CD14-positive monocyte (primary cell): ENCODE data around the gene MAP4K3. TPM values are rescaled to one million over a fixed set of nuclear protein-coding genes. Genes with fewer than 3 reads are reported as not detected.

ENCODE experiments used
- DNase-seq, 3 donors: peaks; one replicate each; pipeline ENCODE4 v3.0.0-alpha.2; 2011 to 2022
- H2AFZ ChIP-seq: 2 replicates; pipeline ENCODE4 v1.6.0; 2012; ENCODE audit warnings: mild to moderate bottlenecking, low read depth, low read length, inconsistent platforms; ENCODE audit not compliant: insufficient read depth, poor library complexity, severe bottlenecking
- H3K27ac ChIP-seq, 2 donors: 1 replicate in 1 of 2; 2 replicates in 1 of 2; pipeline ENCODE4 v1.5.1; 2012 to 2013; ENCODE audit warnings: low read length in 2 of 2, control low read depth in 1 of 2, inconsistent platforms in 1 of 2, low read depth in 1 of 2, mild to moderate bottlenecking in 1 of 2
- H3K27me3 ChIP-seq, 2 donors: one replicate each; pipeline versions ENCODE4 v1.6.0 to v1.6.1; 2011 to 2013; ENCODE audit warnings: low read length in 2 of 2; ENCODE audit not compliant: control insufficient read depth in 2 of 2, insufficient read depth in 2 of 2
- H3K36me3 ChIP-seq, 2 donors: replicated peaks in 1 of 2; 1 replicate in 1 of 2; 2 replicates in 1 of 2; pipeline versions ENCODE4 v1.5.1 to v1.6.1; 2012 to 2013; ENCODE audit warnings: low read length in 2 of 2, control low read depth in 1 of 2, inconsistent platforms in 1 of 2, mild to moderate bottlenecking in 1 of 2; ENCODE audit not compliant: insufficient read depth in 2 of 2, control insufficient read depth in 1 of 2
- H3K4me1 ChIP-seq, 2 donors: 1 replicate in 1 of 2; 2 replicates in 1 of 2; pipeline versions ENCODE4 v1.5.1 to v1.6.1; 2012 to 2013; ENCODE audit warnings: low read length in 2 of 2, control low read depth in 1 of 2, inconsistent platforms in 1 of 2, mild to moderate bottlenecking in 1 of 2, moderate library complexity in 1 of 2; ENCODE audit not compliant: insufficient read depth in 2 of 2, control insufficient read depth in 1 of 2
- H3K4me2 ChIP-seq: replicated peaks from 2 replicates; pipeline ENCODE3; 2012; ENCODE audit warnings: low read length, moderate library complexity, mild to moderate bottlenecking; ENCODE audit not compliant: poor library complexity, severe bottlenecking; ENCODE audit errors: extremely low read depth
- H3K4me3 ChIP-seq, 3 experiments: fragments of 200-600 bp in 1 of 3; sonication (generic) in 1 of 3; replicated peaks in 1 of 3; 1 replicate in 2 of 3; 2 replicates in 1 of 3; pipeline ENCODE4 v1.5.1; 2011 to 2013; ENCODE audit warnings: low read length in 3 of 3, mild to moderate bottlenecking in 3 of 3, control low read depth in 2 of 3, low read depth in 2 of 3, inconsistent platforms in 1 of 3, moderate library complexity in 1 of 3
- H3K79me2 ChIP-seq: 2 replicates; pipeline ENCODE4 v1.6.0; 2012; ENCODE audit warnings: mild to moderate bottlenecking, control low read depth, inconsistent platforms, low read length, moderate library complexity; ENCODE audit not compliant: insufficient read depth
- H3K9ac ChIP-seq: 2 replicates; pipeline ENCODE4 v1.6.0; 2017; ENCODE audit warnings: low read length, mild to moderate bottlenecking; ENCODE audit not compliant: insufficient read depth, poor library complexity, severe bottlenecking
- H3K9me3 ChIP-seq, 2 donors: replicated peaks in 1 of 2; 1 replicate in 1 of 2; 2 replicates in 1 of 2; pipeline versions ENCODE4 v1.5.1 to v1.6.1; 2012 to 2013; ENCODE audit warnings: low read length in 2 of 2, control low read depth in 1 of 2; ENCODE audit not compliant: control insufficient read depth in 1 of 2, insufficient read depth in 1 of 2
- H4K20me1 ChIP-seq: 2 replicates; pipeline ENCODE4 v1.6.0; 2012; ENCODE audit warnings: mild to moderate bottlenecking, low read length, control low read depth, moderate library complexity; ENCODE audit not compliant: insufficient read depth
- H3K27ac Mint-ChIP-seq, 7 donors: one replicate each; pipeline ENCODE4 v1.8.0; 2020; ENCODE audit warnings: mild to moderate bottlenecking in 7 of 7, mixed read lengths in 7 of 7, moderate library complexity in 6 of 7, inconsistent platforms in 2 of 7
- H3K27me3 Mint-ChIP-seq, 3 donors: one replicate each; pipeline ENCODE4 v1.8.0; 2021 to 2022; ENCODE audit warnings: low read depth in 3 of 3, mild to moderate bottlenecking in 3 of 3, mixed read lengths in 3 of 3, moderate library complexity in 3 of 3, inconsistent platforms in 1 of 3
- H3K36me3 Mint-ChIP-seq, 2 donors: one replicate each; pipeline ENCODE4 v1.8.0; 2020; ENCODE audit warnings: mixed read lengths in 2 of 2, inconsistent platforms in 1 of 2, mild to moderate bottlenecking in 1 of 2
- H3K4me1 Mint-ChIP-seq: one replicate; pipeline ENCODE4 v1.8.0; 2020; ENCODE audit warnings: mild to moderate bottlenecking, mixed read lengths
- H3K4me3 Mint-ChIP-seq, 2 donors: one replicate each; pipeline ENCODE4 v1.8.0; 2020; ENCODE audit warnings: mild to moderate bottlenecking in 2 of 2, mixed read lengths in 2 of 2, moderate library complexity in 1 of 2
- H3K9me3 Mint-ChIP-seq, 7 donors: one replicate each; pipeline ENCODE4 v1.8.0; 2020 to 2022; ENCODE audit warnings: mixed read lengths in 7 of 7, mild to moderate bottlenecking in 6 of 7, moderate library complexity in 6 of 7, inconsistent platforms in 2 of 7
- WGBS: methylation state at CpG from one replicate; pipeline ENCODE4 v1.1.5; 2013; ENCODE audit warnings: missing lambda C conversion rate; ENCODE audit not compliant: insufficient coverage; 5-methylcytosine and 5-hydroxymethylcytosine counted together
- intact Hi-C, 2 donors: fragments of 100-400 bp; cut with micrococcal nuclease; formaldehyde crosslinking; loops; one replicate each; pipeline versions ENCODE4 v1.15.0 to v1.15.1; 2023
- polyA plus RNA-seq, 3 donors: library from polyadenylated mRNA; depleted of rRNA in 1 of 3; unstranded in 2 of 3; stranded (reverse) in 1 of 3; fragments of 300-500 nt in 2 of 3; fragments of >200 nt in 1 of 3; fragmentation: Illumina TruSeq in 2 of 3; gene quantifications; 1 replicate in 2 of 3; 2 replicates in 1 of 3; pipeline ENCODE4 v1.2.3, GENCODE V29; 2012 to 2021
- TF ChIP-seq, protein P1 (sequence below): fragments of 200-600 bp; IDR thresholded peaks from one replicate; pipeline ENCODE4 v1.8.0; 2022; ENCODE audit warnings: antibody characterized with exemption, mild to moderate bottlenecking

The MAP4K3 gene
- polyA plus RNA-seq, 3 donors: 1.0 to 8.0 (median 4.0) TPM

DNA sequence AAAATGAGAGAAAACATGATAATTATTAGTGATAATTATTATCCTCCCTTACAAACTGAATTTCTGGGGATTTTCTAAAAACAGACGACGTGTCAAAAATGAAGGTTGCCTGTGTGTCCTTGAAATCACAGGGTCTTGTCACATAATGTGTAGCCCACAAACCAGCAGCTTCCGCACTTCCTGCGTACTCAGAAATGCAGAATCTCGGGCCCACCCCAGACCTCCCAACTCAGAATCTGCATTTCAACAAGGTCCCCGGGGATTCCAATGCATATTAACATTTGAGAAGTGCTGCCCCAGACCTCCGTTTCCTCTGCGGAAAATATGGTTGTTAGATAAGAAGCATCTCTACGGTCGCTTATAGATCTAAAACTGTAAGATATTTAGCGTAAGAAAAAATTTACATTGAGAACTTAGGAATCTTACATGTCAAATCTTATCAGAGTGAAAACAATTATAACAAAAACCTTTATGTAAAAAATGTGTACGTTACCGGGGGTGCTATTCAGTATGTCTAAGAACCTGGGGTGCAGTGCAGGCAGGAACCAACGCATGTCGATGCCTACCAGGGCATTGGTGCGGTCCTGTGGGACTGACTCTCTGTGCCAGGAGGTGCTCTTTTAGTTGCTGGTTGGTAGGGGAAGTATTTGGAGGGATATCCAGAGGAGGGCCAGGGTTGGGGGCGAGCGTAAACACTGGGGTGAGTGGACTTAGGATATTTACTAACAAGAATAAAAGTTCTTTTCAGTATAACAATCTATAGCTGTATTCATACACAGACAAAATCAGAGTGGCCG, 208.5 kb downstream of the MAP4K3 start:
- WGBS: 0% methylated on average over 4 of the region's 19 CpGs
- Histone ChIP-seq H3K27ac (no peak overlapping the region), H4K20me1 (no peaks in the 10 kb centered on the region), H3K9ac (peak overlapping the region; percentile 22), H3K36me3 (no peaks in the 10 kb centered on the region), H3K4me3 (peak overlapping the region; percentile 5 to 62 (median 21)), H2AFZ (peak overlapping the region; percentile 84), H3K9me3 (no peaks in the 10 kb centered on the region), H3K4me1 (peaks cover 5 to 10% of the 10 kb centered on the region in 2 donors), H3K27me3 (no peaks in the 10 kb centered on the region), H3K79me2 (no peaks in the 10 kb centered on the region), H3K4me2 (peak overlapping the region; percentile 67)
- Mint-ChIP-seq H3K27me3 (peaks cover 0 to 2% (median 0%) of the 10 kb centered on the region in 3 donors), H3K4me3 (peak overlapping the region; percentile 74 to 90), H3K9me3 (no peaks in the 10 kb centered on the region), H3K36me3 (no peaks in the 10 kb centered on the region), H3K27ac (no peak overlapping the region), H3K4me1 (peaks cover 11% of the 10 kb centered on the region)
- TF ChIP-seq, protein P1, sequence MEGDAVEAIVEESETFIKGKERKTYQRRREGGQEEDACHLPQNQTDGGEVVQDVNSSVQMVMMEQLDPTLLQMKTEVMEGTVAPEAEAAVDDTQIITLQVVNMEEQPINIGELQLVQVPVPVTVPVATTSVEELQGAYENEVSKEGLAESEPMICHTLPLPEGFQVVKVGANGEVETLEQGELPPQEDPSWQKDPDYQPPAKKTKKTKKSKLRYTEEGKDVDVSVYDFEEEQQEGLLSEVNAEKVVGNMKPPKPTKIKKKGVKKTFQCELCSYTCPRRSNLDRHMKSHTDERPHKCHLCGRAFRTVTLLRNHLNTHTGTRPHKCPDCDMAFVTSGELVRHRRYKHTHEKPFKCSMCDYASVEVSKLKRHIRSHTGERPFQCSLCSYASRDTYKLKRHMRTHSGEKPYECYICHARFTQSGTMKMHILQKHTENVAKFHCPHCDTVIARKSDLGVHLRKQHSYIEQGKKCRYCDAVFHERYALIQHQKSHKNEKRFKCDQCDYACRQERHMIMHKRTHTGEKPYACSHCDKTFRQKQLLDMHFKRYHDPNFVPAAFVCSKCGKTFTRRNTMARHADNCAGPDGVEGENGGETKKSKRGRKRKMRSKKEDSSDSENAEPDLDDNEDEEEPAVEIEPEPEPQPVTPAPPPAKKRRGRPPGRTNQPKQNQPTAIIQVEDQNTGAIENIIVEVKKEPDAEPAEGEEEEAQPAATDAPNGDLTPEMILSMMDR: peak; percentile 56
- intact Hi-C loops: loop anchor here in 1 of 2 donors (2.0 kb wide), 1 partner anchor 168 kb away; no protein-coding TSS in a partner anchor
- no peak for DNase-seq

DNA sequence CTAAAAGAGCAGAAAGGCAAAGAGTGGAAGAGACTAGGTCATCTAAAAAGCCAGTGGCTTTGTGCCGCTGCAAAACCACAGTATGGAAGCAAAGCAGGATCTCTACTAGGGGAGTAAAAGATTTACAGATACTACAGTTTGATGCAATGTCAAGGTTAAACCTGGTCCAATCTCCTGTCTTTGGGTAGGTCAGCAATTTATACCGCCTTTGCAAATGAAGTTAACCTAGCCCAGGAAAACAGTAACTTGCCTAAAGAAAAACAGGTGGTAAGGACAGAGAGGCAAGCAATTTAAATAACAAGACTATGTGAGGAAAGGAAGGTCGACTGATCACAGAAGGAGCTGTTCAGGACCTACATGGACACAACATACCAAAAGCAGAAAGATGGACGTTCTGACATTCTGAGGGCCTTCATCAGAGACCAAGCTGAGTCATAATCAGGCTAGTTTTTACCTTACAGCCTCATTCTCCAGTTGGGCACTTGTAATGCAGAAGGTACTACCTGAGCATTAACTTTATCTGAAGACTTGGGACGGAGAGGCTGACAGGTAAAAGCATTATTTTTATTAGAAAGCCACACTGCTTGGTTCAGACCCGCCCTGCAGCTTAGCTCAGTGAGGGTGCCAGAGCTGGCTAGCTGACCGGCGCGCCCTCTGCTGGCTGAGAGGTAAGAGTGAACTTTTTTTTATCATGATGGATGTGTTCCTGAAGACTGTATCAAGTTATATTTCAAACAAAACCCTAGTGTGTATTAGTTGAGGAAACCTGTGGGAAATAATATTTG, 209.3 kb downstream of the MAP4K3 start:
- TF ChIP-seq, protein P1: peak; percentile 90
- H3K4me2 ChIP-seq: peak overlapping the region; percentile 67
- H3K36me3 ChIP-seq: no peaks in the 10 kb centered on the region
- Mint-ChIP-seq H3K4me1 (peaks cover 11% of the 10 kb centered on the region), H3K27ac (no peak overlapping the region), H3K27me3 (peaks cover 0 to 2% (median 0%) of the 10 kb centered on the region in 3 donors), H3K36me3 (no peaks in the 10 kb centered on the region), H3K9me3 (no peaks in the 10 kb centered on the region), H3K4me3 (peak overlapping the region; percentile 74 to 90)
- H2AFZ ChIP-seq: peak overlapping the region; percentile 84
- intact Hi-C loops: loop anchor here in 1 of 2 donors (2.0 kb wide), 2 partner anchors 107 to 167 kb away; partner anchors contain the start of gene SOS1
- H3K27ac ChIP-seq: no peak overlapping the region
- no peaks in the 10 kb centered on the region for H3K9me3 ChIP-seq
- peak overlapping the region in 2 of 3 experiments; percentile 21 to 62 for H3K4me3 ChIP-seq
- H3K4me1 ChIP-seq: peaks cover 5 to 10% of the 10 kb centered on the region in 2 donors
- H3K27me3 ChIP-seq: no peaks in the 10 kb centered on the region
- peak overlapping the region; percentile 22 for H3K9ac ChIP-seq
- H4K20me1 ChIP-seq: no peaks in the 10 kb centered on the region
- peak; percentile 53 to 66 (median 62) for DNase-seq
- H3K79me2 ChIP-seq: no peaks in the 10 kb centered on the region
- 0% methylated on average over 3 of the region's 9 CpGs for WGBS
